ENCODE results near the gene FNDC3A.

DNA sequence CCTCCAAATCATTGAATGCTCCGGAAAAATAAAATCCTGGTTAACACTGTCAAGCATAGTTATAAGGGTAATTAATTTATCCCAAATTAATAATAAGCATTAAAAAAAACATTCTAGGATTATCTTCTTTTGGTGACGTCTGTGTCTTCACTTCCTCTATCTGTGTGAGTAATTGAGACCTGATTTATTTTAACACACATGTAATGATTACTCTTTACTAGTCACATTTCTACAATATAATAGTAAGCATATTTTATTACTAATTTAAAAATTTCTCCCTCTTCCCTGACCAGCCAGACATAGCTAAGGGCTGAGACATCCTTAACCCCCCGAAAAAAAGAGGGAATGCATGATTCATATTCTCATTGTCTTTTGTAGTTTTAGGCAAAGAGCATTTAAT is 2.3 kb downstream of the FNDC3A start:
- TF ChIP-seq, protein P1, sequence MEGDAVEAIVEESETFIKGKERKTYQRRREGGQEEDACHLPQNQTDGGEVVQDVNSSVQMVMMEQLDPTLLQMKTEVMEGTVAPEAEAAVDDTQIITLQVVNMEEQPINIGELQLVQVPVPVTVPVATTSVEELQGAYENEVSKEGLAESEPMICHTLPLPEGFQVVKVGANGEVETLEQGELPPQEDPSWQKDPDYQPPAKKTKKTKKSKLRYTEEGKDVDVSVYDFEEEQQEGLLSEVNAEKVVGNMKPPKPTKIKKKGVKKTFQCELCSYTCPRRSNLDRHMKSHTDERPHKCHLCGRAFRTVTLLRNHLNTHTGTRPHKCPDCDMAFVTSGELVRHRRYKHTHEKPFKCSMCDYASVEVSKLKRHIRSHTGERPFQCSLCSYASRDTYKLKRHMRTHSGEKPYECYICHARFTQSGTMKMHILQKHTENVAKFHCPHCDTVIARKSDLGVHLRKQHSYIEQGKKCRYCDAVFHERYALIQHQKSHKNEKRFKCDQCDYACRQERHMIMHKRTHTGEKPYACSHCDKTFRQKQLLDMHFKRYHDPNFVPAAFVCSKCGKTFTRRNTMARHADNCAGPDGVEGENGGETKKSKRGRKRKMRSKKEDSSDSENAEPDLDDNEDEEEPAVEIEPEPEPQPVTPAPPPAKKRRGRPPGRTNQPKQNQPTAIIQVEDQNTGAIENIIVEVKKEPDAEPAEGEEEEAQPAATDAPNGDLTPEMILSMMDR (IDR thresholded peaks at IDR 0.05): no peak
- TF ChIP-seq POLR2A (IDR thresholded peaks at IDR 0.05): no peak

Data from heart left ventricle (tissue), 13 donors.